ENCODE results near the gene ANXA6. TPM values are rescaled to one million over a fixed set of nuclear protein-coding genes. Genes with fewer than 3 reads are reported as not detected.

Gene ANXA6
- total and polyA plus RNA-seq, 8 donors: 28.4 to 240 (median 88.2) TPM

- Histone ChIP-seq H3K27me3 (no peaks in the 10 kb centered on the region), H3K9me3 (no peaks in the 10 kb centered on the region), H3K4me1 (peaks cover 10 to 61% (median 31%) of the 10 kb centered on the region in 4 donors), H3K4me3 (no peak overlapping the region), H3K36me3 (peaks cover 57 to 96% (median 90%) of the 10 kb centered on the region in 4 donors), H3K27ac (peak overlapping the region in 3 of 5 donors; percentile 25 to 58 (median 38))
- intact Hi-C loops (cut with DNase I; ENCODE audit: low total_unique reads): loop anchor here (5.0 kb wide), 1 partner anchor 37 kb away; no protein-coding TSS in a partner anchor
- DNase-seq: no peak
- 65 to 80% (median 76%) methylated on average over 7 of the region's 7 CpGs for WGBS, 5 donors
- TF ChIP-seq POLR2A (IDR thresholded peaks at IDR 0.05) (no peak), CTCF (IDR thresholded peaks at IDR 0.05) (no peak), EP300 (IDR thresholded peaks at IDR 0.05) (no peak), POLR2AphosphoS5 (IDR thresholded peaks at IDR 0.05) (no peak)
Measured at GRCh38 chr5:151125421-151125820, 32.2 kb downstream of the ANXA6 start.

GRCh38 chr5:151123897-151124751, 33.5 kb downstream of the ANXA6 start:
- peak; percentile 45 to 85 for DNase-seq
- peak overlapping the region in 4 of 5 donors; percentile 17 to 67 (median 33) for H3K27ac ChIP-seq
- intact Hi-C loops (cut with DNase I; ENCODE audit: low total_unique reads): no loop called here

GRCh38 chr5:151122828-151123227, 34.8 kb downstream of the ANXA6 start:
- Histone ChIP-seq H3K9me3 (no peaks in the 10 kb centered on the region), H3K27me3 (no peaks in the 10 kb centered on the region), H3K4me3 (no peak overlapping the region), H3K36me3 (peaks cover 49 to 94% (median 89%) of the 10 kb centered on the region in 4 donors), H3K27ac (peak overlapping the region in 3 of 5 donors; percentile 26 to 67 (median 40)), H3K4me1 (peaks cover 10 to 67% (median 37%) of the 10 kb centered on the region in 4 donors)
- no peak for DNase-seq
- TF ChIP-seq EP300 (IDR thresholded peaks at IDR 0.05): no peak
- TF ChIP-seq POLR2AphosphoS5 (IDR thresholded peaks at IDR 0.05): no peak
- no peak for TF ChIP-seq CTCF (IDR thresholded peaks at IDR 0.05)
- TF ChIP-seq POLR2A (IDR thresholded peaks at IDR 0.05): no peak
- intact Hi-C loops (cut with DNase I; ENCODE audit: low total_unique reads): no loop called here
- WGBS, 5 donors: 89 to 96% (median 94%) methylated on average over 11 to 14 of the region's 14 CpGs

More at GRCh38 chr5:151123897-151124751, 33.5 kb downstream of the ANXA6 start:
- no peak overlapping the region for H3K4me3 ChIP-seq
- 65 to 76% (median 71%) methylated on average over 17 of the region's 17 CpGs for WGBS, 5 donors
- TF ChIP-seq EP300 (IDR thresholded peaks at IDR 0.05) (no peak), CTCF (IDR thresholded peaks at IDR 0.05) (no peak), POLR2AphosphoS5 (IDR thresholded peaks at IDR 0.05) (no peak), POLR2A (IDR thresholded peaks at IDR 0.05) (no peak)
- H3K36me3 ChIP-seq: peaks cover 58 to 95% (median 89%) of the 10 kb centered on the region in 4 donors
- H3K27me3 ChIP-seq: no peaks in the 10 kb centered on the region
- peaks cover 10 to 67% (median 37%) of the 10 kb centered on the region in 4 donors for H3K4me1 ChIP-seq
- H3K9me3 ChIP-seq: no peaks in the 10 kb centered on the region

- no peaks in the 10 kb centered on the region for H3K9me3 ChIP-seq
- 75 to 95% (median 87%) methylated on average over 5 of the region's 5 CpGs for WGBS, 5 donors
- no peak overlapping the region for H3K4me3 ChIP-seq
- intact Hi-C loops (cut with DNase I; ENCODE audit: low total_unique reads): no loop called here
- H3K36me3 ChIP-seq: peaks cover 41 to 94% (median 90%) of the 10 kb centered on the region in 4 donors
- peak overlapping the region in 1 of 5 donors; percentile 58 for H3K27ac ChIP-seq
- peaks cover 10 to 63% (median 35%) of the 10 kb centered on the region in 4 donors for H3K4me1 ChIP-seq
- no peak for TF ChIP-seq EP300 (IDR thresholded peaks at IDR 0.05)
- no peak for TF ChIP-seq POLR2AphosphoS5 (IDR thresholded peaks at IDR 0.05)
- TF ChIP-seq CTCF (IDR thresholded peaks at IDR 0.05): no peak
- TF ChIP-seq POLR2A (IDR thresholded peaks at IDR 0.05): no peak
- no peaks in the 10 kb centered on the region for H3K27me3 ChIP-seq
- no peak for DNase-seq
Measured at GRCh38 chr5:151121665-151122064, 35.9 kb downstream of the ANXA6 start.

All from stomach (tissue), 9 donors.